Left lung (tissue), 14 donors: ENCODE measurements around the gene PJVK. TPM values are rescaled to one million over a fixed set of nuclear protein-coding genes. Genes with fewer than 3 reads are reported as not detected.

Experiments used
- ATAC-seq: fragments of 200-7000 bp; cut with Tn5 transposase; one replicate; pipeline ENCODE4 v1.9.1; 2020; ENCODE audit warnings: moderate library complexity
- DNase-seq, 4 donors: peaks; one replicate each; pipeline ENCODE4 v3.0.0-alpha.2; 2013 to 2020
- H3K27ac ChIP-seq, 2 donors: fragments of 200-600 bp; sonication (generic) in 1 of 2; one replicate each; pipeline versions ENCODE4 v1.5.0 to v1.8.0; 2020 to 2021
- H3K27me3 ChIP-seq, 2 donors: fragments of 200-600 bp; sonication (generic) in 1 of 2; one replicate each; pipeline versions ENCODE4 v1.5.0 to v1.8.0; 2020 to 2021
- H3K36me3 ChIP-seq, 2 donors: fragments of 200-600 bp; sonication (generic) in 1 of 2; one replicate each; pipeline versions ENCODE4 v1.5.0 to v1.8.0; 2020 to 2021
- H3K4me1 ChIP-seq, 2 donors: fragments of 200-600 bp; one replicate each; pipeline ENCODE4 v1.8.0; 2021
- H3K4me3 ChIP-seq, 2 donors: fragments of 200-600 bp; sonication (generic) in 1 of 2; one replicate each; pipeline versions ENCODE4 v1.5.0 to v1.8.0; 2020 to 2021; ENCODE audit warnings: mild to moderate bottlenecking in 1 of 2
- H3K9me3 ChIP-seq, 2 donors: fragments of 200-600 bp; sonication (generic) in 1 of 2; one replicate each; pipeline versions ENCODE4 v1.5.0 to v1.8.0; 2020 to 2021
- CTCF ChIP-seq, 2 donors: fragments of 200-600 bp; sonication (generic) in 1 of 2; IDR thresholded peaks; one replicate each; pipeline versions ENCODE4 v1.5.0 to v1.8.0; 2021; ENCODE audit warnings: antibody characterized with exemption in 2 of 2
- intact Hi-C, 2 donors: fragments of 100-400 bp; cut with DNase I; formaldehyde crosslinking; loops; one replicate each; pipeline versions ENCODE4 v1.11.2 to v1.14.2; 2022
- long read RNA-seq, 12 donors: library from polyadenylated mRNA in 2 of 12; unstranded in 2 of 12; transcript quantifications; one replicate each; pipeline ENCODE4 v2.0.0 and lab custom pipeline, GENCODE V29; 2019 to 2026
- polyA plus RNA-seq, 6 donors: library from polyadenylated mRNA; unstranded; fragments of 120-200 nt; gene quantifications; one replicate each; pipeline ENCODE4 v1.2.1, GENCODE V29; 2013; ENCODE audit not compliant: insufficient read length in 6 of 6
- total RNA-seq, 2 donors: library from RNA; stranded (reverse); fragmentation: NEBNext Ultra II Directional; extraction: Animal tissue kit (Norgen Biotek cat#: 25700); gene quantifications; one replicate each; pipeline ENCODE4 v1.2.1, GENCODE V29; 2021
- donor health status: DM: no; HTN: yes; CAD: no.
- donor health status: DM: no; HTN: no; CAD: no.

The PJVK gene, protein sequence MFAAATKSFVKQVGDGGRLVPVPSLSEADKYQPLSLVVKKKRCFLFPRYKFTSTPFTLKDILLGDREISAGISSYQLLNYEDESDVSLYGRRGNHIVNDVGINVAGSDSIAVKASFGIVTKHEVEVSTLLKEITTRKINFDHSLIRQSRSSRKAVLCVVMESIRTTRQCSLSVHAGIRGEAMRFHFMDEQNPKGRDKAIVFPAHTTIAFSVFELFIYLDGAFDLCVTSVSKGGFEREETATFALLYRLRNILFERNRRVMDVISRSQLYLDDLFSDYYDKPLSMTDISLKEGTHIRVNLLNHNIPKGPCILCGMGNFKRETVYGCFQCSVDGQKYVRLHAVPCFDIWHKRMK
- 1 to 10 TPM; 2.0 to 2.7 TPM for total RNA-seq
- 10 to 100 TPM in 4 of 6 donors, 1 to 10 TPM in 2; 9.5 to 13.7 (median 13.1) TPM for polyA plus RNA-seq
- long read RNA-seq, donor 1, result 0 reads
- long read RNA-seq, donor 2, partial matches to known transcripts, result 0 of 1 reads
- long read RNA-seq, donor 2, other reads (novel, unspliced or antisense), result 0 of 1 reads
- long read RNA-seq, donor 3, result 0 reads
- long read RNA-seq, donor 4, partial matches to known transcripts, result 0 of 1 reads
- long read RNA-seq, donor 4, other reads (novel, unspliced or antisense), result 0 of 1 reads
- long read RNA-seq, donor 5, partial matches to known transcripts, result 0 of 1 reads
- long read RNA-seq, donor 5, other reads (novel, unspliced or antisense), result 0 of 1 reads
- long read RNA-seq, donor 6, partial matches to known transcripts, result 0 of 1 reads
- long read RNA-seq, donor 6, other reads (novel, unspliced or antisense), result 0 of 1 reads
- long read RNA-seq, donor 7, result 0 reads
- long read RNA-seq, donor 8, partial matches to known transcripts, result 0 of 1 reads
- long read RNA-seq, donor 8, other reads (novel, unspliced or antisense), result 0 of 1 reads
- long read RNA-seq, donor 9, result 0 reads
- long read RNA-seq, donor 10, partial matches to known transcripts, result 0 of 1 reads
- long read RNA-seq, donor 10, other reads (novel, unspliced or antisense), result 1 of 1 reads
- long read RNA-seq, donor 11, partial matches to known transcripts, result 0 of 2 reads
- long read RNA-seq, donor 11, other reads (novel, unspliced or antisense), result 0 of 2 reads
- long read RNA-seq, donor 12, result 0 reads

- Histone ChIP-seq H3K27me3 (no peaks in the 10 kb centered on the region), H3K4me1 (peaks cover 6 to 32% of the 10 kb centered on the region in 2 donors), H3K9me3 (no peaks in the 10 kb centered on the region), H3K27ac (peak within 1 kb of the TSS; percentile 93 to 96), H3K36me3 (peaks cover 0 to 20% of the 10 kb centered on the region in 2 donors), H3K4me3 (peak within 1 kb of the TSS; percentile 54 to 81)
- DNase-seq (peak; percentile 98 to 100 (median 100)), ATAC-seq (peak; percentile 98)
- intact Hi-C loops, result no loop called here
- TF ChIP-seq CTCF (IDR thresholded peaks at IDR 0.05), result peak in 1 of 2 donors; percentile 22
These were observed at the start of gene PJVK, which contains the start of gene PRKRA for GRCh38 chr2:178450774-178451525. PJVK (plus strand) TSS chr2:178451378; CDS start chr2:178453410, 2,032 bp downstream. PRKRA (minus strand) TSS chr2:178451175; CDS start chr2:178451030, 145 bp downstream.

DNA sequence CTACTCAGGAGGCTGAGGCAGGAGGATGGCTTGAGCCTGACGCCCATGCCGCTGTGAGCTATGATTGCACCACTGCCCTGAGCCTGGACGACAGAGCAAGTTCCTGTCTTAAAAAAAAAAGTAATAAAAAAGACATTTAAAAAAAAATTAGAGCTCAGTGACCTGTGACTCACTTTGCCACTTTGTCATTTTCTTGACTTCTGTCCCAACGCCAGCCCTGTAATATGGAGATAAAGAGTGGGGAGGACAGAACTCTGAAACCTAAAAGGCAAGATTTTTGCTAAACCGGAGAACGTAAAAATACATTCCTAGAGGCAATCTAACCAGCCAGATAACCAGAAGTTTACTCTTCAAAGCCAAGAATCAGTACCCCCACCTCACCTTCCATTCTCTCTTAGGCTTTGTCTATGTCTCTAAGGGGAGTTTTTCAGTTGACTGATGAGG, 49.2 kb upstream of the PJVK start:
- Histone ChIP-seq H3K9me3 (no peaks in the 10 kb centered on the region), H3K27me3 (no peaks in the 10 kb centered on the region), H3K27ac (no peak overlapping the region), H3K4me3 (no peak overlapping the region), H3K4me1 (no peaks in the 10 kb centered on the region), H3K36me3 (no peaks in the 10 kb centered on the region)
- intact Hi-C loops, result no loop called here
- ATAC-seq (no peak), DNase-seq (peak in 1 of 4 donors; percentile 24)
- TF ChIP-seq CTCF (IDR thresholded peaks at IDR 0.05), result no peak

DNA sequence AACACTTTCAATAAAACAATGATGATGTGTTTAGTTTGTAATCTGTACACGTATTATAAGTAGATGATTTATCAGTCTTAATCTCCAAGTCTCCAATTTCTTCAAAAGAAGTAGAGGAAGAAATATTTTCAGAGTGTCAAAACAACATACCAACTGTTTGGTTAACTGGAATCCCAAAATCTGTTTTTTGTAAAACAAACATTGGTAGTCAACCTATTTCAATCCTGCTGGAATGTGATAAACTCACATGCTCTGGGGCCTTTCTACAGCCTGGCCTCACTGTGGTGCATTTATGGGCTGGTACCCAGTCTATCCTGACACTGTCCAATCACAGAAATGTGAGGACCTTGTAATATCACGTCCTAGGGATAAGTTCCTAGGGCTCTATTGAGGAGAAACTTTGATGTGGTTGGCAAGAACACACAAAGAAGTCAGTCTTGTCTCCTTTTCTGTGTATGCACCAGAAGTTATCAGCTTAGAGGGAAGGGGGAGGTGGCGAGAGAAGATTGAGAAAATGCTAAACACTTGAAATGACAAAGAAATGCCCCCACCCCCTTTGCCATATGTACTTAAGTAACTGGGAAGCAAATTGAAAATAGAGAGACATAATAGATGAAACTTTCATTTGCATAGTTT, 47.4 kb upstream of the PJVK start:
- intact Hi-C loops, result no loop called here
- no peak overlapping the region for H3K4me3 ChIP-seq
- no peaks in the 10 kb centered on the region for H3K9me3 ChIP-seq
- H3K27ac ChIP-seq, result peak overlapping the region; percentile 14 to 23
- no peak for ATAC-seq
- H3K4me1 ChIP-seq, result no peaks in the 10 kb centered on the region
- TF ChIP-seq CTCF (IDR thresholded peaks at IDR 0.05), result no peak
- H3K36me3 ChIP-seq, result no peaks in the 10 kb centered on the region
- H3K27me3 ChIP-seq, result no peaks in the 10 kb centered on the region
- no peak for DNase-seq

GRCh38 chr2:178404368-178404767, 46.8 kb upstream of the PJVK start:
- H3K9me3 ChIP-seq, result no peaks in the 10 kb centered on the region
- no peaks in the 10 kb centered on the region for H3K27me3 ChIP-seq
- H3K36me3 ChIP-seq, result no peaks in the 10 kb centered on the region
- H3K4me1 ChIP-seq, result no peaks in the 10 kb centered on the region
- H3K27ac ChIP-seq, result peak overlapping the region; percentile 14 to 23
- DNase-seq, result peak in 3 of 4 donors; percentile 10 to 40 (median 33)
- H3K4me3 ChIP-seq, result no peak overlapping the region
- intact Hi-C loops, result no loop called here
- ATAC-seq, result peak; percentile 41
- TF ChIP-seq CTCF (IDR thresholded peaks at IDR 0.05), result no peak
